Mucosa of stomach (tissue), 1 donor: ENCODE results near the gene PRR5.
"Not testable (repeated sequence)": the region's sequence is repeated elsewhere in the genome, so short reads cannot be mapped to it uniquely, and the experiment has no call there.

Experiments used
- H3K27me3 ChIP-seq: one replicate; pipeline ENCODE4 v1.7.0; 2013; ENCODE audit warnings: mild to moderate bottlenecking, low read length; ENCODE audit not compliant: control insufficient read depth, insufficient read depth
- H3K36me3 ChIP-seq: one replicate; pipeline ENCODE4 v1.7.0; 2013; ENCODE audit warnings: low read length; ENCODE audit not compliant: control insufficient read depth, insufficient read depth
- H3K4me1 ChIP-seq: one replicate; pipeline ENCODE4 v1.7.0; 2013; ENCODE audit warnings: mild to moderate bottlenecking, low read length; ENCODE audit not compliant: control insufficient read depth, insufficient read depth
- H3K4me3 ChIP-seq: one replicate; pipeline ENCODE4 v1.7.0; 2013; ENCODE audit warnings: low read length
- H3K9ac ChIP-seq: one replicate; pipeline ENCODE4 v1.7.0; 2013; ENCODE audit warnings: mild to moderate bottlenecking, low read length, moderate library complexity
- H3K9me3 ChIP-seq: one replicate; pipeline ENCODE4 v1.7.0; 2013; ENCODE audit warnings: mild to moderate bottlenecking, low read length, moderate library complexity; ENCODE audit not compliant: control insufficient read depth
- donor health status: Pancreatic carcinoma.

PRR5 gene

GRCh38 chr22:44701824-44702478 is at the start of gene PRR5:
TSS of gene PRR5 (plus strand) at chr22:44702204. CDS start at chr22:44702475, 271 bp downstream.
- H3K4me3 ChIP-seq = peak within 1 kb of the TSS; percentile 1
- no peaks in the 10 kb centered on the region for H3K9me3 ChIP-seq
- peaks cover 4% of the 10 kb centered on the region for H3K27me3 ChIP-seq
- peaks cover 29% of the 10 kb centered on the region for H3K4me1 ChIP-seq
- H3K9ac ChIP-seq = peak within 1 kb of the TSS; percentile 61
- H3K36me3 ChIP-seq = no peaks in the 10 kb centered on the region

GRCh38 chr22:44652866-44653265 is 49.1 kb upstream of the PRR5 start:
- not testable (repeated sequence) for H3K4me1 ChIP-seq, H3K36me3 ChIP-seq, H3K4me3 ChIP-seq

GRCh38 chr22:44658311-44658953 is 43.6 kb upstream of the PRR5 start:
- Histone ChIP-seq H3K4me3 (no peak overlapping the region), H3K36me3 (no peaks in the 10 kb centered on the region), H3K27me3 (peaks cover 16% of the 10 kb centered on the region), H3K4me1 (peaks cover 15% of the 10 kb centered on the region), H3K9ac (no peak overlapping the region), H3K9me3 (no peaks in the 10 kb centered on the region)

More at GRCh38 chr22:44652866-44653265, 49.1 kb upstream of the PRR5 start:
- H3K27me3 ChIP-seq, H3K9me3 ChIP-seq, H3K9ac ChIP-seq: not testable (repeated sequence)

- Histone ChIP-seq H3K9ac (no peak overlapping the region), H3K9me3 (no peaks in the 10 kb centered on the region), H3K36me3 (no peaks in the 10 kb centered on the region), H3K4me1 (peaks cover 15% of the 10 kb centered on the region), H3K4me3 (no peak overlapping the region), H3K27me3 (peaks cover 16% of the 10 kb centered on the region)
Observed at GRCh38 chr22:44659140-44659539, 42.9 kb upstream of the PRR5 start.

GRCh38 chr22:44660051-44660830 is 41.8 kb upstream of the PRR5 start:
- Histone ChIP-seq H3K27me3 (peaks cover 16% of the 10 kb centered on the region), H3K4me3 (no peak overlapping the region), H3K9me3 (no peaks in the 10 kb centered on the region), H3K4me1 (peaks cover 15% of the 10 kb centered on the region), H3K36me3 (no peaks in the 10 kb centered on the region), H3K9ac (no peak overlapping the region)

GRCh38 chr22:44661070-44661469 is 40.9 kb upstream of the PRR5 start:
- no peaks in the 10 kb centered on the region for H3K36me3 ChIP-seq
- H3K4me3 ChIP-seq = no peak overlapping the region
- H3K9ac ChIP-seq = no peak overlapping the region
- peaks cover 15% of the 10 kb centered on the region for H3K4me1 ChIP-seq
- peaks cover 16% of the 10 kb centered on the region for H3K27me3 ChIP-seq
- no peaks in the 10 kb centered on the region for H3K9me3 ChIP-seq

GRCh38 chr22:44661659-44662569 is 40.1 kb upstream of the PRR5 start:
- Histone ChIP-seq H3K27me3 (peaks cover 16% of the 10 kb centered on the region), H3K4me3 (no peak overlapping the region), H3K9ac (no peak overlapping the region), H3K9me3 (no peaks in the 10 kb centered on the region), H3K36me3 (no peaks in the 10 kb centered on the region), H3K4me1 (peaks cover 15% of the 10 kb centered on the region)

- Histone ChIP-seq H3K36me3 (no peaks in the 10 kb centered on the region), H3K27me3 (peaks cover 25% of the 10 kb centered on the region), H3K4me1 (peaks cover 20% of the 10 kb centered on the region), H3K4me3 (no peak overlapping the region), H3K9me3 (no peaks in the 10 kb centered on the region), H3K9ac (no peak overlapping the region)
Observed at GRCh38 chr22:44663256-44663999, 38.6 kb upstream of the PRR5 start.

- Histone ChIP-seq H3K4me1 (peaks cover 14% of the 10 kb centered on the region), H3K27me3 (peaks cover 22% of the 10 kb centered on the region), H3K36me3 (no peaks in the 10 kb centered on the region), H3K9me3 (no peaks in the 10 kb centered on the region), H3K4me3 (no peak overlapping the region), H3K9ac (no peak overlapping the region)
Observed at GRCh38 chr22:44664149-44664548, 37.9 kb upstream of the PRR5 start.

GRCh38 chr22:44665115-44665514 is 36.9 kb upstream of the PRR5 start:
- no peaks in the 10 kb centered on the region for H3K36me3 ChIP-seq
- no peaks in the 10 kb centered on the region for H3K9me3 ChIP-seq
- H3K9ac ChIP-seq = no peak overlapping the region
- H3K27me3 ChIP-seq = peaks cover 31% of the 10 kb centered on the region
- H3K4me1 ChIP-seq = peaks cover 15% of the 10 kb centered on the region
- no peak overlapping the region for H3K4me3 ChIP-seq

- Histone ChIP-seq H3K9me3 (no peaks in the 10 kb centered on the region), H3K9ac (no peak overlapping the region), H3K4me3 (no peak overlapping the region), H3K27me3 (peaks cover 39% of the 10 kb centered on the region), H3K4me1 (peaks cover 15% of the 10 kb centered on the region), H3K36me3 (no peaks in the 10 kb centered on the region)
Observed at GRCh38 chr22:44666207-44666585, 35.8 kb upstream of the PRR5 start.
